Measurements from ENCODE around the gene C9.
"Not testable (repeated sequence)": the region's sequence is repeated elsewhere in the genome, so short reads cannot be mapped to it uniquely, and the experiment has no call there.

The C9 gene

GRCh38 chr5:39364367-39364766, at the start of gene C9:
Gene C9, minus strand, starts transcription at chr5:39364495. Its CDS starts 31 bp downstream, at chr5:39364464.
- Histone ChIP-seq H3K4me3 (no peak within 1 kb of the TSS), H3K4me1 (no peaks in the 10 kb centered on the region), H3K36me3 (replicated peaks) (no peaks in the 10 kb centered on the region), H3K27me3 (ENCODE audit: low read depth) (no peaks in the 10 kb centered on the region), H3K9me3 (no peaks in the 10 kb centered on the region)
- DNase-seq (ENCODE audit: low spot score in 2 of 2): no peak
- in situ Hi-C loops (cut with MboI; ENCODE audit: low sequenced_read_pairs): no loop called here

- Histone ChIP-seq H3K4me3 (no peak overlapping the region), H3K36me3 (replicated peaks) (no peaks in the 10 kb centered on the region), H3K9me3 (no peaks in the 10 kb centered on the region), H3K4me1 (peaks cover 6% of the 10 kb centered on the region; the same call in 1 of the 2 replicates), H3K27me3 (ENCODE audit: low read depth) (no peaks in the 10 kb centered on the region; the same call in 1 of the 2 replicates)
- DNase-seq (ENCODE audit: low spot score in 2 of 2): no peak
- in situ Hi-C loops (cut with MboI; ENCODE audit: low sequenced_read_pairs): no loop called here
Observed at GRCh38 chr5:39413771-39414170, 49.5 kb upstream of the C9 start.

GRCh38 chr5:39412721-39413394, 48.6 kb upstream of the C9 start:
- H3K4me3 ChIP-seq: no peak overlapping the region
- no peak for DNase-seq (ENCODE audit: low spot score in 2 of 2)
- H3K9me3 ChIP-seq: no peaks in the 10 kb centered on the region
- no peaks in the 10 kb centered on the region for H3K36me3 ChIP-seq (replicated peaks)
- in situ Hi-C loops (cut with MboI; ENCODE audit: low sequenced_read_pairs): no loop called here
- no peaks in the 10 kb centered on the region; the same call in 1 of the 2 replicates for H3K27me3 ChIP-seq (ENCODE audit: low read depth)
- peaks cover 6% of the 10 kb centered on the region; the same call in 1 of the 2 replicates for H3K4me1 ChIP-seq

GRCh38 chr5:39411985-39412384, 47.7 kb upstream of the C9 start:
- Histone ChIP-seq H3K36me3 (replicated peaks) (no peaks in the 10 kb centered on the region), H3K4me3 (no peak overlapping the region), H3K9me3 (no peaks in the 10 kb centered on the region), H3K27me3 (ENCODE audit: low read depth) (no peaks in the 10 kb centered on the region; the same call in 1 of the 2 replicates), H3K4me1 (peaks cover 6% of the 10 kb centered on the region; the same call in 1 of the 2 replicates)
- no peak for DNase-seq (ENCODE audit: low spot score in 2 of 2)
- in situ Hi-C loops (cut with MboI; ENCODE audit: low sequenced_read_pairs): no loop called here

GRCh38 chr5:39411061-39411460, 46.8 kb upstream of the C9 start:
- no peak overlapping the region for H3K4me3 ChIP-seq
- H3K36me3 ChIP-seq (replicated peaks): no peaks in the 10 kb centered on the region
- no peaks in the 10 kb centered on the region for H3K9me3 ChIP-seq
- no peak for DNase-seq (ENCODE audit: low spot score in 2 of 2)
- no peaks in the 10 kb centered on the region; the same call in 1 of the 2 replicates for H3K27me3 ChIP-seq (ENCODE audit: low read depth)
- H3K4me1 ChIP-seq: peaks cover 6% of the 10 kb centered on the region; the same call in 1 of the 2 replicates
- in situ Hi-C loops (cut with MboI; ENCODE audit: low sequenced_read_pairs): no loop called here

- H3K9me3 ChIP-seq: no peaks in the 10 kb centered on the region
- no peaks in the 10 kb centered on the region; the same call in 1 of the 2 replicates for H3K27me3 ChIP-seq (ENCODE audit: low read depth)
- in situ Hi-C loops (cut with MboI; ENCODE audit: low sequenced_read_pairs): no loop called here
- H3K4me3 ChIP-seq: no peak overlapping the region
- H3K36me3 ChIP-seq (replicated peaks): no peaks in the 10 kb centered on the region
- DNase-seq (ENCODE audit: low spot score in 2 of 2): no peak
- H3K4me1 ChIP-seq: peaks cover 3% of the 10 kb centered on the region; the same call in 1 of the 2 replicates
Observed at GRCh38 chr5:39409033-39409432, 44.7 kb upstream of the C9 start.

GRCh38 chr5:39405083-39405843, 41.0 kb upstream of the C9 start:
- no peaks in the 10 kb centered on the region for H3K9me3 ChIP-seq
- no peak overlapping the region for H3K4me3 ChIP-seq
- H3K4me1 ChIP-seq: 0 out of 2 replicates have a peak, but pooled peaks cover 2% of the 10 kb centered on the region
- H3K27me3 ChIP-seq (ENCODE audit: low read depth): no peaks in the 10 kb centered on the region
- DNase-seq (ENCODE audit: low spot score in 2 of 2): no peak
- in situ Hi-C loops (cut with MboI; ENCODE audit: low sequenced_read_pairs): no loop called here
- H3K36me3 ChIP-seq (replicated peaks): no peaks in the 10 kb centered on the region

GRCh38 chr5:39403761-39404160, 39.5 kb upstream of the C9 start:
- H3K9me3 ChIP-seq; H3K4me3 ChIP-seq; H3K36me3 ChIP-seq (replicated peaks); in situ Hi-C loops (cut with MboI; ENCODE audit: low sequenced_read_pairs); H3K4me1 ChIP-seq; DNase-seq (ENCODE audit: low spot score in 2 of 2); H3K27me3 ChIP-seq (ENCODE audit: low read depth): not testable (repeated sequence)

GRCh38 chr5:39402140-39402539, 37.8 kb upstream of the C9 start:
- H3K4me1 ChIP-seq; in situ Hi-C loops (cut with MboI; ENCODE audit: low sequenced_read_pairs); H3K4me3 ChIP-seq; H3K36me3 ChIP-seq (replicated peaks); H3K9me3 ChIP-seq; DNase-seq (ENCODE audit: low spot score in 2 of 2); H3K27me3 ChIP-seq (ENCODE audit: low read depth): not testable (repeated sequence)

GRCh38 chr5:39400713-39401578, 36.7 kb upstream of the C9 start:
- Histone ChIP-seq H3K36me3 (replicated peaks) (no peaks in the 10 kb centered on the region), H3K4me3 (no peak overlapping the region), H3K9me3 (no peaks in the 10 kb centered on the region), H3K27me3 (ENCODE audit: low read depth) (no peaks in the 10 kb centered on the region), H3K4me1 (0 out of 2 replicates have a peak, but pooled peaks cover 2% of the 10 kb centered on the region)
- DNase-seq (ENCODE audit: low spot score in 2 of 2): peak in 1 of 2 experiments; percentile 28
- in situ Hi-C loops (cut with MboI; ENCODE audit: low sequenced_read_pairs): no loop called here

- H3K36me3 ChIP-seq (replicated peaks): no peaks in the 10 kb centered on the region
- H3K27me3 ChIP-seq (ENCODE audit: low read depth): no peaks in the 10 kb centered on the region
- 0 out of 2 replicates have a peak, but pooled peaks cover 2% of the 10 kb centered on the region for H3K4me1 ChIP-seq
- no peak for DNase-seq (ENCODE audit: low spot score in 2 of 2)
- in situ Hi-C loops (cut with MboI; ENCODE audit: low sequenced_read_pairs): no loop called here
- H3K4me3 ChIP-seq: no peak overlapping the region
- no peaks in the 10 kb centered on the region for H3K9me3 ChIP-seq
Observed at GRCh38 chr5:39399135-39400036, 35.1 kb upstream of the C9 start.

GRCh38 chr5:39396843-39397242, 32.5 kb upstream of the C9 start:
- no peak for DNase-seq (ENCODE audit: low spot score in 2 of 2)
- Histone ChIP-seq H3K4me3 (no peak overlapping the region), H3K9me3 (no peaks in the 10 kb centered on the region), H3K27me3 (ENCODE audit: low read depth) (no peaks in the 10 kb centered on the region), H3K4me1 (0 out of 2 replicates have a peak, but pooled peaks cover 2% of the 10 kb centered on the region), H3K36me3 (replicated peaks) (no peaks in the 10 kb centered on the region)
- in situ Hi-C loops (cut with MboI; ENCODE audit: low sequenced_read_pairs): no loop called here

GRCh38 chr5:39395521-39395920, 31.2 kb upstream of the C9 start:
- no peaks in the 10 kb centered on the region for H3K4me1 ChIP-seq

More at GRCh38 chr5:39395521-39395920, 31.2 kb upstream of the C9 start:
- no peak overlapping the region for H3K4me3 ChIP-seq
- H3K27me3 ChIP-seq (ENCODE audit: low read depth): no peaks in the 10 kb centered on the region
- H3K36me3 ChIP-seq (replicated peaks): no peaks in the 10 kb centered on the region
- no peaks in the 10 kb centered on the region for H3K9me3 ChIP-seq
- no peak for DNase-seq (ENCODE audit: low spot score in 2 of 2)
- in situ Hi-C loops (cut with MboI; ENCODE audit: low sequenced_read_pairs): no loop called here

All from HAP-1 (cell line).